HG03520 (cell line): ENCODE measurements around the gene TNFRSF1B.

Experiments
- ATAC-seq: cut with Tn5 transposase; IDR thresholded peaks from one replicate; pipeline ENCODE4 v1.9.1; 2021; ENCODE audit warnings: mild to moderate bottlenecking, moderate library complexity; ENCODE audit not compliant: unreplicated experiment

Gene TNFRSF1B

DNA sequence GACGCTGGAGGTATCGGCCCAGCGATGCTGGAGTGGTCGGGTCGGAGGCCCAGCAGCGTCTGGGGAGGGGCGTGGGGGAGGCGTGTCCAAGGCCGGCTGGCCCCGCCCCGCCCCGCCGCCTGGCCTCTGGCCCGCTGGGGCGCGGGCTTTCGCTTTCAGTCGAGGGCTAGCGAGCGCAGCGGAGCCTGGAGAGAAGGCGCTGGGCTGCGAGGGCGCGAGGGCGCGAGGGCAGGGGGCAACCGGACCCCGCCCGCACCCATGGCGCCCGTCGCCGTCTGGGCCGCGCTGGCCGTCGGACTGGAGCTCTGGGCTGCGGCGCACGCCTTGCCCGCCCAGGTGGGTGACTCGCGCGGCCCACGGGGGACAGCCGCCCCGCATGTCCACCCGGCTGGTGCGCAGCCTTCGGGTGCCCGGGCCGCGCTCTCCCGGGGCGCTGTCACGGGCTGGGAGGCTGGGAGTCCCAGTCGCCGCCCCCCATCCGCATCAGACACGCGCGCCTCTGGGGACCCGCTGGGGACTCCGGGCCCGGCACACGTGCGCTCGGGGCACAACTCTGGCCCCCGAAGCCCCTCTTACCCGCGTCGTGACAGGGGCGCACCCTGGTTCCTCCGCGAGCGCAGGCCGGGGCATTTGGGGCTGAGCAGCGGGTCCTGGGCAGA lies at the start of gene TNFRSF1B:
Gene TNFRSF1B (plus strand): TSS at position 158 of the 659 bp plus-strand sequence. CDS start 101 bp downstream, at position 259.
- ATAC-seq = peak; percentile 36

DNA sequence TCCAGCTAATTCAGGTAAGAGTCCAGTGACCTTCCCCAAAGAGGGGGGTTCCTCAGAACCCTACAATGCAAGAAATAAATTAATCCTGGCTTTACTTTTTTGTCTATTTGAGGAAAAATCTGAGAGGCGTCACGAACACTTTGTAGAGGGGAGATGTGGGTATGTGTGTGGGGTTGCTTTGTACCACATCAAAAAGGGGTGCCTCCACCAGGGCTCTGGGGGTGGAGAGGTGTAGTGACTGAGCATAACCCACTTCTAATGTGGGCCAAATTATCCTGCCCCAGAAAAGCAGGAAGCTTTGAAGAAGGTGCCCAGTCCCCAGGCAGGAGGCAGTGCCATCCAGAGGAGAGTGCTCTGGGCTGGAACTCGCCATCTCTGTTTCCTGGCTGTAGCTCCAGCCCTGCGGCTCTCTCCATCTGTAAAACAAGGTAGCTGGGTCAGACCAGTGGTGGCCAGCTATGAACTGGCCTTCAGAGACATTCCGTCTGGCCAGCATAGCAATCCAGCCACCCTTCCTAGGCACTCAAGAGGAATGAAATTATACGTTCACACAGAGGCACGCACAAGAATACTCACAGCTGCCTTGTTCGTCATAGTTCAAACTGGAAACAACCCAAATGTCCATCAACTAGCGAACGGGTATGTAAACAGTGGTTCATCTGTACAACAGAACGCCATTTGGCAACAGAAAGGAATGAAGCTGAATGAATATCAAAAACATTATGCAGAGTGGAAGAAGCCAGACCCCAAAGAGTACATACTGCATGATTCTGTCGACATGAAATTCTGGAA lies 45.4 kb upstream of the TNFRSF1B start:
- no peak for ATAC-seq

DNA sequence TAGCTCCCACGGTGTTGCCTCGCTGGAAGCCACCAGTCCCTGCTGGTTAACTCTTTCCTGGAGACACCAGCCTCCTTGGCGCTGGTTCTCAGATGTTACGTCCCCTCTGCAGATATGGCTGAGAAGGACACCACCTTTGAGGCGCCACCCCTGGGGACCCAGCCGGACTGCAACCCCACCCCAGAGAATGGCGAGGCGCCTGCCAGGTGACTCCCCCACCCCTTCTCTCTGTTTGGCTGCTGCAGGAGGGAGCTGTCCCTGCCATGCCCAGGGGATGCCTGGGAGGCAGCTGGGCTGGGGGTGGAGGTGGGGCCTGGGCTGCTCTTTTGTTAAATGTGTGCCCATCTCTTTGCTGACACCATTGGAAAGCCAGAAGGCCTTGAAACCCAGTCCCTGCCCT lies 43.6 kb upstream of the TNFRSF1B start:
- no peak for ATAC-seq

DNA sequence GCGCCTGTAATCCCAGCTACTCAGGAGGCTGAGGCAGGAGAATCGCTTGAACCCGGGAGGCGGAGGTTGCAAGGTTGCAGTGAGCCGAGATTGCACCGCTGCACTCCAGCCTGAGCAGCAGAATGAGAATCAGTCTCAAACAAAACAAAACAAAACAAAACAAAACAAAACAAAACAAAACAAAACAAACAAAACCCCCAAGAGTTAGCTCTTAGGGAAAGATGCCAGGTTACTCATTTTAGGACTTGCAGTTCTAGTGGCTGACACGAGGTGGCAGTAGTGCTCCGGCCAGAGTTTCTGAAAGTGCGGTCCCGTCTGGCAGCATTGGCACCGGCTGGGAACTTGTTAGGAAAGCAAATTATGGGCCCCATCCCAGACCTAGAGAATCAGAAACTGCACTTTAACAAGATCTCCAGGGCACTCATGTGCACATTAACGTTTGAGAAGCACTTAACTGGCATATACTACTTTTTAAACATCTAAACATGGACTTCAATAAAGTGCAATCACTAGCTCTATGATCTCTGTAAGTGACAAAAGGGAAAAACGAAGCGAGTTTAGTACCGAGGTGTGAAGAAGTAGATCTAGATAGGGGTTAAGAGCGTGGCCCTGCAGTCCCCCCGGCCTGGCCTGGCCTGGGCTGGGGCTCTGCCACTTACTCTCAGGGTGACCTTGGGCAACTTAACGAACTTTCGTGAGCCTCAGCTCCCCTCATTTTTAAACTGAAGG lies 41.9 kb upstream of the TNFRSF1B start:
- ATAC-seq = no peak

DNA sequence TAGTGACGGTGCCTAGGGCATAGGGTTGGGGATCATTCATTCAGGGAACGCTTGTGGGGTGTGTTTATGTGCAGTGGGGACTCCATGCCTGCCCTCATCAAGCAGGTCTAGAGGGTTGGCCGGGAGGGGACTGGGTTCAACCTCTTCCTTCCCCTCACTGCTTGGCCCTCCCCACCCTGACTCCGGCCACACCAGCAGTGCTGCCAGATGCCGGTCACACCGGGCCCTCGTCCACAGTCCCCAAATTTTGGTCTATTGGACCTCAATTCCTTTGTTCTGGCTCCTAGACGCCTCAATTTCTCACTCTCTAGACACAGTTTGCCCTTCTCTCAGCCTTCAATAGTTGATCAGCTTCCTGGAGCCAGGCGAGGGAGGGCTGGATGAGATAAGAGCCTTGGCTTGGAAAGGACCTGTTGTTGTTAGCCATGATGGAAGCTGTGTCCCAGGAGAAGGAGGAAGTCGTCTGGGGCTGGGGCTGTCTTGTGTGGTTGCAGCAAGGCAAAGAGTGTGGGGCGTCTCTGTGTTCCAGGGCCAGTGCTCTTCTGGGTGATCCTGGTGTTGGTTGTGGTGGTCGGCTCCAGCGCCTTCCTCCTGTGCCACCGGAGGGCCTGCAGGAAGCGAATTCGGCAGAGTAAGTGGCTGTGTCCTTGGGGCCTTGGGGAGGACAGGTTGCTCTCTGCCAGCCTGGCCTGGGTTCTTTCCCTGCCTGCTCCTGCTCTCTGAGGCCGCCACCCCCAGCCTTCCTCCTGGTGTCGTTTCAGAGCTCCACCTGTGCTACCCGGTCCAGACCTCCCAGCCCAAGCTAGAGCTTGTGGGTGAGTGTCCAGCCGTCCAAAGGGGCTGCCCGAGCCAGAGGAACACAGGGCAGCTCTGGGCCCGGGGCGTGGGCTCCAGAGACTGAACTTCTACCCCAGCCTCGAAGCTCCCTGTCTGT lies 41.1 kb upstream of the TNFRSF1B start:
- ATAC-seq = no peak

DNA sequence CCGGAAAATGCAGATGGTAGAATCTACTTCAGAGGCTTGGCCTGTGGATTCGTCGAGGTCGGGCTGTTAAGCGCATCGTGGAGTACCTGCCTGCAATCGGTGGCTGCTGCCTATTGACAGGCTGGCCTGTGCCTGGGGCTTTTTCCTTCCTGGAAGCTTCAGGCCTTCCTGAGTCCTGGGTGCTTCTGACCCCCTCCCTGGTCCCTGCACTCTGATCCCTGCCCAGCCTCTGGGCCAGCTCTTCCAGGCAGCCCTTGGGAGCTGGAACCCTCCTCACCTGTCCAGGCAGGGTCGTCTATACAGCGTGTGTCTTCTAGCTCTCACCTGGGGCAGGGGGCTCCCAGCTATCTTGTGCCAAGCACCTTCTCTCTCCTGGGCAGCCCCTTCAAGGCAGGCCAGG lies 40.0 kb upstream of the TNFRSF1B start:
- ATAC-seq = no peak

DNA sequence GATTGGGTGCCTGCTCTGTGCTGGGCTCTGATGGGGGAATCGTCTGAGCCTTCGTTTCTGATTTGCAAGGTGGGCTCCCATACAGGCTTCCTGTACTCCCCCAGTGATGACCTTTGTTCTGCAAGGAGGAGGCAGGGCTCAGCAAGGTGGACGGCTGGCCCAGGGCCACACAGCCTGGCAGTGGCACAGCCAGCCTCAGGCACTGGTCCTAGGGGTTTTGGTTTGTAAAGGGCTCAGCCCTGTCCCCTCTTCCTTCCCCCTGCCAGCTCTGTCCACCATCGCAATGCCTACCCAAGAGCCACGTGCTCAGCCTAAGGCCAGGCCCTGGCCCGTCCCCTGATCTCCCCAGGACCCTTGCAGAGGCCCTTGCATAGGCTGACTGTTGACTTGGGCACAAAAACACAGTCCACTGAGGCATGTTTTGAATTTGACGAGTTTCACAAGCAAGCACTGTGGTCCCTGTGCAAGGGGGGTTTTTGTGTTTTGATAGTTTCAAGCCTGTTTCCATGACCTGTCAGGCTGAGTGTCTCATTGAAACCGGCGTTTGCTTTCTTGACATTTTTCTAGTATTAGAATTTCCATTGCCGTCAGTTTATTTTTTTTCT lies 39.5 kb upstream of the TNFRSF1B start:
- no peak for ATAC-seq

DNA sequence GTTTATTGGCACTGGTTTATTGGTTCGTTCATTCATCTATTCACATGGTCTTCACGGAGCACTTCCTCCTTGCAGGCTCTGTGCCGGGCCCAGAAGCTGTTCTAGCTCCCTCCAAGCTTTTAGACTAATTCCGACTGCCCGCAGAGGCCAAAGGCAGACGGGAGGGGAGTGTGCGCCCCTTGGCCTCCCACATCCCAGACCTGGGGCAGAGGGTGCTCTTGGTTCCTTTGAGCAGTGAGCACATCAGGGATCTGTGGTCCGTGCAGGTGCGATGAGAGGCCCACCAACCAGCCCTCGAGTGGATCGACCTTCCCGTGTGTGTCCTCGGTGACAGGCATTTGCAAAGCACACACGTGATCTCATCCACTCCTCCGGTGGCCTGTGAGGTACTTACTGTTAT lies 38.7 kb upstream of the TNFRSF1B start:
- no peak for ATAC-seq

DNA sequence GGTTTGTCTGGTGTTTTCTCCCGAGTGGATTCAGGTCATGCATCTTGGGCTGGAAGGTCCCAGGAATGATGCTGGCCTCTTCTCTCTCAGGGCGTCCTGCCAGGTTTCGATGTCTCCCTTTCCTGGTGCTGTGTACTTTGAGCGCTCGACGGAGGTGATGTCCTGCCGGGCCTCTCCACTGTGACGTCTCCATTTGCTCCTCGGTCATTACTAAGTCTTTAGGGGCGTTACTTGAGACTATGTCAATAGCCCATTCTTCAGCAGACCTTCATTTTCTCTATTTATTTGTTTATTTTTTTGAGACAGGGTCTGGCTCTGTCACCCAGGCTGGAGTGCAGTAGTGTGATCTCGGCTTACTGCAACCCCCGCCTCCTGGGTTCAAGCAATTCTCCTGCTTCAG lies 37.2 kb upstream of the TNFRSF1B start:
- no peak for ATAC-seq

DNA sequence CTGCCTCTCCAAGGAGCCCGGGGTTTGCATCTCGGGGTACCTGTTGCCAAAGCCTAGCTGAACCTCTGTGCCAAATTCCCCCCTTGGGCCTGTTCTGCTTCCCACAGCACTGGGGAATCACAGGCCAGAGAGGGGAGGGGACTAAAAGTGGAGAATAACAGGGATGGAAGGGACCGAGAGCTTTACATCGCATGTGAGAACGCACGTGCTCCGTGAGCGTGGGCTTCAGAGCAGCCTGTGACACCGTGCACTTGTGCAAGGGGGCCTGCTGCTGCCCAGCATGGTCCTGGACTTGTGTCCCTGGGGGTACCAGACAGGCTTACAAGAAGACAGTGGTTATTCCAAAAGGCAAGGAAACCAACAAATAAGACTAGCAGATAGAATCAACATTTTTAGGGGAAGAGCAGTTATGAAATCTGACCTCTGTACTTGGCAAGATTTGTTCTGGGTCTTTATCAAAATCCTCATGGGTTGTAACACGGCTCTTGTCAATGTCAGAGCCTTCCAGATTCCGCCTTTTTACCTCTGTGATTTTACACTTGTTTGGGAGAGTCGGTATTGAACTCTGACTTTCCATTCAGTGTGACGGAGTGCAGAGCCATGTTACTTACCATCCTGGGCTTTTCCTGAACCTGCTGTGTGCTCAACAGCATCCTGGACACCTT lies 36.2 kb upstream of the TNFRSF1B start:
- no peak for ATAC-seq

DNA sequence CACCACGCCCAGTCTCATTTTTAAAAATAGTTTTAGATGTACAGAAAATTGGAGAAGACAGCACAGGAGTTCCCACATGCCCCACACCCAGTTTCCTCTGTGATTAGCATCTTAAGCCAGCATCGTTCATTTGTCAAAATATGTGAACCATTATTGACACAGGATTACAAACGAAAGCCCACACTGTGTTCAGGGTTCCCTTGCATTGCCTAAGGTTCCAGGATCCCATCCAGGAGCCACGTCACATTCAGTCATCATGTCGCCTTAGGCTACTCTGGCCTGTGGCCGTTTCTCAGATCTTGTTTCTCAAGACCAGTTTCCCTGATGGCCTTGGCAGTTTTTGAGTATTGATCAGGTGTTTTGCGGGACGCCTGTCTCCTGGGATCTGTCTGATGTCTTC lies 34.7 kb upstream of the TNFRSF1B start:
- ATAC-seq = no peak

DNA sequence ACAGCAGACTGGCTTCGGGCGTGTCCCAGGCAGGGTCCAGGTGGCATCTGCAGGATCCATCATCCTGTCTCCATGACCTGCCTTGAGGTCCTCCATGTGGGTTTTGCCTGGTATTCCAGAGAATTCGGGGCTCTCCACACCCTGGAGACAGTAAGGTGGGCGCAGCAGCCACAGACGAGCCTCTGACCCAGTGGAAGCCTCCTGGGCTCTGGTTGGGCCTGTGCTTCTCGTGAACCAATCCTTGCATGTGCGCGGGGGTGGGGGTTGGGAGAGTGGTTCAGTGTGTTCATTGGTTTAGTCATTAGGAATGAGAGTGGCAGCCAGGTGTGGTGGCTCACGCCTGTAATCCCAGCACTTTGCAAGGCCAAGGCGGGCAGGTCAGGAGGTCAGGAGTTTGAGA lies 32.1 kb upstream of the TNFRSF1B start:
- no peak for ATAC-seq

DNA sequence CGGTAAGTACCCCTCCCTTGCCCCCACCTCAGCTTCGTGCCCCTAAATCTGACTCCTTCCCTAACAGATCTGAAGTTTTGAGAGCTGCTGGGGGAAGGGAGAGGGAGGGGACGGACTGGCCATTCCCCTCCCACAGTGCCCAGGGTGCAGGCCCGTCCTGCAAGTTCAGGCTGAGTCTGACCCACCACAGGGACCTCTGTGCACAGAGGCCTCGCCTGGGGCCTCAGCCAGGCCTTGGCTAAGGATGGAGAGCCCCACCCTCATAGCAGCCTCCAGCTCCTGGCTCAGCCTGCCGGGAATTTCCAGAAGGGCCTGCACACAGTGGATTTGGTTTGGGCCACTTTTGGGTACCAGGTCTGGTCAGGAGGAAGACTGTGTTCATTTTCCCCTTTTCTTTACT lies 31.2 kb upstream of the TNFRSF1B start:
- no peak for ATAC-seq

DNA sequence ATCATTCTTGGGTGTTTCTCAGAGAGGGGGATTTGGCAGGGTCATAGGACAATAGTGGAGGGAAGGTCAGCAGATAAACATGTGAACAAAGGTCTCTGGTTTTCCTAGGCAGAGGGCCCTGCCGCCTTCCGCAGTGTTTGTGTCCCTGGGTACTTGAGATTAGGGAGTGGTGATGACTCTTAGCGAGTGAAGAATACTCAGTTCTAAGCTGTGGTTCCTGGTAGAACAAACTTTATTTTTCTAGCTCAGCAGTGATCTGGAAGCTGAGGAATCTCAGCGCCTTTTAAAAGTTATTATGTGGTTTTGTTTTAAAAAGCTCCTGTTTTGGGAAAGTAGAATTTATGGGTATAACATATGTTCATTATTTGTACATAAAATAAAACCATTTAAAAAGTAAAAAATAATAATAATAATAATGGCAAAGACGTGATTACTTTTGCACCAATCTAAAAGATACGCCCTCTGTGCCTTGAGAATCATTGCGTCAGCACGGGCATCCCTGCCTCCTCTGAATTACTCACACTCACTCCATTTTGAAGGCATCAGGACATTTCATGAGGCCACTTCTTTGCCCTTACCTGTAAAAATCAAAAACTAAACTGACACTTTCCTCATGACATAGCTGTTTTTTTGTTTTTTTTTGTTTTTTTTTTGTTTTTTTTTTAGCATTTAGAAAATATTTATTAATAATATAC lies 29.7 kb upstream of the TNFRSF1B start:
- no peak for ATAC-seq

DNA sequence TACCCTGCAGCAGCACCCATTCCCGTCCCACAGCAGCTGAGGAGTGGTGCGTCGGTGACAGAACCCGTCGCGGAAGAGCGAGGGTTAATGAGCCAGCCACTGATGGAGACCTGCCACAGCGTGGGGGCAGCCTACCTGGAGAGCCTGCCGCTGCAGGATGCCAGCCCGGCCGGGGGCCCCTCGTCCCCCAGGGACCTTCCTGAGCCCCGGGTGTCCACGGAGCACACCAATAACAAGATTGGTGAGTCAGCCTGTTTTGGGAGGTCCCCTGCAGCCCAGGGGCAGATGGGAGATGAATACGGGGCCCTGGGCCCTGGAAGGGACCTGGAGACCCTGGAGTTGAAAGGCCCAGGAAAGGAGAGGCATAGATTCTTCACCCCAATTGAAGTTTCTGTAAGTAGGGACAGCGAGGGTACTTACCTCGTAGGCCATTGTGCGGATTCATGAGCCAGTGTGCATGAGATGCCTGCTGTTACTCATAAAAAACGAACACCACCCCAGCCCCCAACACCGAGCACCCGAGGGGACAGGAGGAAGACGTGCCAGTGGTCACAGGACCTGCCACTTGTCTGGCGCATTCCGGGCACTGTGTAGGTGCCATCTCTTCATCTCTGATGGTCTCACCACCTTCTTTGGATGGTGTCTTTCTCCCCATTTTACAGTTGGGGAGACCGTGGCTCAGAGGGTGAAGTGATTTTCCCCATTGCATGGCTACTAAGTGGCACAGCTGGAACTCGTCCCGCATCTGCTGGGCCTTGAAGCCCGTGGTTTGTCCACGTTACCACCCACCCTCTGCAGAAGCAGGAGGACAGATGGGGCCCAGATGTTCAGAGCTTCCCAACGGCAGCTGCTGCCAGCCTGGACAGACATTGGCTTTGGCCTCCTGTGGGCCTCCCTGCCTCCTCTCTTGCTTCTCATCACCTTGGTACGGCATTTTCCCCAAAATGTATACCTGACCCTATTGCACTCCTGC lies 28.3 kb upstream of the TNFRSF1B start:
- ATAC-seq = no peak

DNA sequence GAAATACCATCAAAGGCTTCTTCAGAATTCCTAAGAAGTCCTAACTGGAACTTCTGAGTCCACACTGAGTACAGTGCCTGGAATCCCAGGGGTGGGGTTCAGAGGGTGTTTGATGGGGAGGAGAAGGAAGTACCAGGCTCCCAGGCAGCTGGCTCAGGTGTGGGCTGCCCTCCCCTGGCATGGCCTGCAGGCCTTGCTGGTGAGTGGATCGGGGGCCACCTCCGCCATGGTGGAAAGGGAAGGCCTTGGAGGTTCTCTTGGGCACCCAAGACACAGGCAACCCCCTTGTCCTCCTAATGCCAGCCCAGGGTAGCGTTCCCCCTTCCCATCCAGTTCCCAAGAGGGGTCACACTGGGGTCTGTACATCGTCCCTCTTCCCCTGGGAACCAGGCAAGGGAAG lies 26.8 kb upstream of the TNFRSF1B start:
- ATAC-seq = no peak

DNA sequence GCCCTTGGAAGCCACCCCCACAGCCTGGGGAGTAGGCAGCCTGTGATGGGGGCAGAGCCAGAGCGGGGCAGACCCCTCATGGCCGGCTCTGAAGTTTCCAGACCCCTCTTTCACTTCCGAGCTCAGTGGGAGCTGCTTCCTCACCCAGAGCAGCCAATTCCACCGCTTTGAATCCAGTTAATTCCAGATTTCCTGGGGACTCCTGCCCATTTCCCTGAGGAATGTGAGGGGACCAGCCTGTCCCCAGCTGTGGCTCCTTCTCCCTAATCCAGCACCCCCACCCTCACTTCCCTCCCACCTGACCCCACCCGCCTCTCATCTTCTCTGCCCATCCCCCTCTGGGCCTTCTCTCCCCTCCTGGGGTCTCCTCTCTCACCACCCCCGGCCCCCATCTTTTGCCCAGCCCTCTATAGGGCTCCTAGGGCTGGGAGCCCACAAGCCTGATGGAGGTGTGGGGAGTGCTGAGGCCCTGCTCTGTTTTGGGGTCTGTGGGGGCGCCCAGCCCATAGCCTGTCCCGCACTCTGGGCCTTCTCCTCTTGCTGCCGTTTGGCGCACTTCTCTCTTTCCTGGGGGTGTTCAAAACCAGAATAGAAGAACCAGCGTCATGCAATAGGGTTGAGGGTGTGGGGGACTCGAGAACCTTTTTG lies 26.2 kb upstream of the TNFRSF1B start:
- no peak for ATAC-seq
